GM08714 (cell line): Measurements from ENCODE around the gene LSM14B.

Source experiments
- H3K4me3 ChIP-seq: fragments of 200-500 bp; sonication (Bioruptor generic); 2 replicates; pipeline ENCODE4 v1.5.1; 2014; ENCODE audit warnings: mild to moderate bottlenecking, low read length, inconsistent platforms
- ZNF274 ChIP-seq: IDR thresholded peaks from 2 replicates; pipeline ENCODE4 v1.6.1; 2012; ENCODE audit warnings: mild to moderate bottlenecking, low read depth, low read length

Gene LSM14B

GRCh38 chr20:62156592-62157386, 34.5 kb downstream of the LSM14B start:
- no peak overlapping the region for H3K4me3 ChIP-seq
- TF ChIP-seq ZNF274: no peak

DNA sequence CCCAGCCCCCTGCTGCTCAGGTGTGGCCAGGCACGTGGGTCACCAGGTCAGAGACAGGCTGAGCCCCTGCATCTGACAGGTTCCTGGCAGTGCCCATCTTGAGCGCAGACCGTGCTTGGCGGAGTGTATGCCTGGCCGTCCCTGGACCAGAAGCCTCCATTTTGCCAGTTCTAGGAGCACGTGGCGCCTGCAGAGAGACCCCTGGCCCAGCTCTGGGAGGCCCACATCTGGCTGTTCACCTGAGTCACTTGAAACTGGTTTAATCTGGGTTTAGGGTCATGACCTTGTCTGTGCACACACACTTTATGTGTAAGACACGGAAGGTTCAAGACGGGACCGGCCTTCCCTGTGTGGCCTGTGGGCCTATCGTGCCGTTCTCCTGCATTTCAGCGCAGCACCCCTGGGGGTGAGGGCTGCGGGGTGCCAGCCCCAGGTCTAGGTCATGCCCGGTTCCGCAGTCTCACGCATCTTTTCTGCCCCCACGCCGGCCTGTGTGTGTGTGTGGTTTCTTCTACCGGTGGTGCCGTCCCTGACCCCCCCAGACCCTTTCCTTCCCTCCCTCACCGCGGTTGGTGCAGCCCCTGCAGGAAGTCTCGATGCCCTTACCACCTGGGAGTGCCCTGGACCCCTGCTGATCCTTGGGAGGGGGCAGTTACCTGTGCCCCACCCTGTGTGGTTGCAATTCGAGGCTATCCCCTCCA, 35.3 kb downstream of the LSM14B start:
- H3K4me3 ChIP-seq: no peak overlapping the region
- TF ChIP-seq ZNF274: no peak

DNA sequence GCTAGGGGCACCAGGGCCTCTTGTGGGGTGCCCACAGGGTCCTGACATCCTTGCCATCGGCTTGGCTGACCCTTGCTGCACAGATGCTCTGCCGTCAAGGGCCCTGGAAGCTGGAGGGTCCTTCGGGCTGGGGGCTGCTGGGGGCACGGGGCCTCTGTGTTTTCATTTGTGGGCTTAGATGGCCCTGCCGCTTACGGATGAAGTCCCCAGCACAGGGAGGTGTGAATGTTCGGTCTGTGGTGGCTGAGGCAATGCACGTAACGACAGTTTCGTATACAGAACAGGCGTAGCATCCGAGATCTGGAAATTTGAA, 35.8 kb downstream of the LSM14B start:
- H3K4me3 ChIP-seq: no peak overlapping the region
- no peak for TF ChIP-seq ZNF274

DNA sequence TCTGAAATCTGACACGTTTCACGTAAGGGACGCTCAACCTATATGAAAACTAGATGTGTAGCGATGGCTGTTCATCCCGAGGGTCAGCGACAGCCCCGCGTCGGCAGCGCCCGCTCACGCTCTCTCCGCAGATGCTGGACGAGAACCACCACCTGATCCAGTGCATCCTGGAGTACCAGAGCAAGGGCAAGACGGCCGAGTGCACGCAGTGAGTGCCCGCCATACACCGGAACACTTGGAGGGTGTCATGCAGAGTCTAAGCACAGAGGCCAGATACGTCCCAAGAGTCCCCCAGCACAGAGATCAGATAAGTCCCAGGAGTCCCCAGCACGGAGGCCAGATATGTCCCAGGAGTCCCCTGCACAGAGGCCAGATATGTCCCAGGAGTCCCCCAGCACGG, 36.3 kb downstream of the LSM14B start:
- no peak for TF ChIP-seq ZNF274
- no peak overlapping the region for H3K4me3 ChIP-seq

DNA sequence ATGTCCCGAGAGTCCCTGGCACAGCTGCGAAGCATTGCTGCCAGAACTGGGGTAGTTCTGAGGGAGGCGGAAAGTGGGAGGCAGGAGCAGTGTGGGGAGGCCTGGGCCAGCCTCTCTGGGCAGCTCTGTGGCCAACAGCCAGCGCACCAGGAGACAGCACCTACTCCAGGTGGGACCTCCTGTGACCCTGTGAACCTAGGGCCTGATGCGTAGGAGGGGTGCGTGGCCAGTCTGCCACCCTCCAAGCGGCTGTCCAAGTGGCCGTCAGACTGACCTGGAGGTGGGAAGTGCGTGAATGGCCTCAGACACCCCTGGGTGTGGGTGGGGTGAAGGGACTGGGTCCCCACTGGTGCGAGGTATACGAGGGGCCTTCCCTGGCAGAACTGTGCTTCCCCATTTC, 36.8 kb downstream of the LSM14B start:
- H3K4me3 ChIP-seq: no peak overlapping the region
- TF ChIP-seq ZNF274: no peak

- no peak overlapping the region for H3K4me3 ChIP-seq
- TF ChIP-seq ZNF274: no peak
Observed at GRCh38 chr20:62159839-62160238, 37.6 kb downstream of the LSM14B start.

GRCh38 chr20:62160253-62160652, 38.0 kb downstream of the LSM14B start:
- no peak overlapping the region for H3K4me3 ChIP-seq
- no peak for TF ChIP-seq ZNF274

GRCh38 chr20:62160876-62161275, 38.6 kb downstream of the LSM14B start:
- no peak overlapping the region for H3K4me3 ChIP-seq
- no peak for TF ChIP-seq ZNF274

- TF ChIP-seq ZNF274: no peak
- H3K4me3 ChIP-seq: no peak overlapping the region
Observed at GRCh38 chr20:62161347-62161746, 39.1 kb downstream of the LSM14B start.

- no peak for TF ChIP-seq ZNF274
- no peak overlapping the region for H3K4me3 ChIP-seq
Observed at GRCh38 chr20:62162765-62163484, 40.6 kb downstream of the LSM14B start.

DNA sequence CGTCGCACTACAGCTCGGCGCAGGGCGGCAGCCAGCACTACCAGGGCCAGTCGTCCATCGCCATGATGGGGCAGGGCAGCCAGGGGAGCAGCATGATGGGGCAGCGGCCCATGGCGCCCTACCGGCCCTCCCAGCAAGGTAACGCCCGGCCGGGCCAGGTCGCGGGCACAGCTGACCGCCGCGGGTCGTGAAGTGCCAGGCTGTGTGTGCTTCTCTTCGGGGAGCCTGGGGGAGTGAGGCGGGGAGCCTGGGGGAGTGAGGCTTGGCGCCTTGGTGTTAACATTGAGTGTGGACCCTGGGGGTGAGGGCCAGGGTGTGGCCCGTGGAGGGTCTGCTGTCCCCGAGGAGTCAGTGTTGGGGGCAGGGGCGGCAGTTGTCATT, 41.2 kb downstream of the LSM14B start:
- TF ChIP-seq ZNF274: no peak
- H3K4me3 ChIP-seq: no peak overlapping the region

GRCh38 chr20:62163986-62164762, 41.9 kb downstream of the LSM14B start:
- TF ChIP-seq ZNF274: no peak

DNA sequence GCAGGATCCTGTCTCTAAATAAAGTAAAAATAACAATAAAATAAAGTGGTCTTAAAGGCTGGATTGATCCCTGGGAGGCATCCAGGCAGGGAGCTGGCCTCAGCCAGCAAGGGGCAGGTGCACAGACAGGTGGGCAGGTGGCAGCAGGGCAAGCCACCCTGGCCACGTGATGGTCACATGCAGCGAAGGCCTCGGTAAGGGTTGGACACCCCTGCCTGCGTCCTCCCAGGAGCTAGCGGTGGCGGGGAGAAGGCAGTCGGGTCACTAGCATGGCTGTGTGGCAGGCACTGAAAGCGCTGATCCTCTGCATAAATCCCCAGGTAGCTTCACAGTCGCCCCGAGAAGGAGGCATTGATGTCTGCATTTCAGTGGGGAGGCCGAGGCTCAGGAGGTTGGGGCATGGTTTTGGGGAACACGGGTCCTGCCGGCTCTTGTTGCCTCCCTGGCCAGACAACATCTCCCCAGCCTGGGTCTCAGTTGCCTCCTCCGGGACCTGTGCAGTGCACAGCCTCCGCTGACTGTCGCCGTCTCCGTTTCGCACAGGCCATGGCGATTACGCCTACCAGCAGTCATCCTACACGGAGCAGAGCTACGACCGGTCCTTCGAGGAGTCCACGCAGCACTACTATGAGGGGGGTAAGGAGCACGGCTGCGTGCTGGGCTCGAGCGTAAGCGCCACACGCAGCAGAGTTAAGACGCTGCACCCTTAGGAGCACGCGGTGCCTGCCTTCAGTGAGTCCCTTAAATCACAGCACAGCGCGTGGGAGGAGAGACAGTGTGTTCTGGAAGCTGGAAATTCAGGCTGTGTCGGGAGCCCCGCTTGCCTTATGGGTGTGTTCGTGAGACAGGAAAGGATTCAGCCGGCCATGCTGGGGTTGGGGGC, 42.8 kb downstream of the LSM14B start:
- no peak overlapping the region for H3K4me3 ChIP-seq
- TF ChIP-seq ZNF274: no peak

More at GRCh38 chr20:62163986-62164762, 41.9 kb downstream of the LSM14B start:
- no peak overlapping the region for H3K4me3 ChIP-seq

DNA sequence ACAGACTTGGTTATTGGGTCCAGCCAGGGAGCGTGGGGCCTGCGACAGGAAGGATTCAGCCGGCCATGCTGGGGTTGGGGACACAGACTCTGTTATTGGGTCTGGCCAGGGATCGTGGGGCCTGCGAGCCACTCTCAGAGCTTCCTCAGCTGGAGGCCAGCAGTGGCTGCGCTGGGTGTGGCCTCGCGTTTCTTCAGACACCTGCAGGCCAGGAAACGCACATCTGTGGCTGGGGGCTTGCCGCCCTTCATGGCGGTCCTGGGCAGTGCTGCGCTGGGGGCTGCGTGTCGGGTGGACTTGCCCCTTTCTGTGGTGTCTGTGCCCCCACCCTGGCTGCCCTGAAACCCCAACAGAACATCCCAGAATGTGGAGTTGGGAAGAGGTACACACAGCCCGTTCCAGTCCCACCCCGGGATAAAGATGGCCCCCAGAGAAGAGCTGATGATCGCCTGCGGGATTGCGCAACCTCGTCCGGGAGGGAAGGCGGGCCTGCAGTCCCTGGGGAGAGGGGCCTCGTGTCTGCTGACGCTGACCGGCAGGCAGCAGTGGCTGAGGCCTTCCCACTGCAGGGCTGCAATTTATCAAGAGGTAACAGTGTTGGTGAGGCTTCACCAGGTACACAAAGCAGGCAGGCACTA, 43.6 kb downstream of the LSM14B start:
- TF ChIP-seq ZNF274: no peak

More for the DNA sequence above, 43.6 kb downstream of the LSM14B start:
- no peak overlapping the region for H3K4me3 ChIP-seq
